GM19397 (cell line): Measurements from ENCODE around the gene WT1.

ENCODE experiments used
- ATAC-seq: cut with Tn5 transposase; IDR thresholded peaks from one replicate; pipeline ENCODE4 v1.9.1; 2021; ENCODE audit warnings: mild to moderate bottlenecking, moderate library complexity; ENCODE audit not compliant: unreplicated experiment

The WT1 gene

DNA sequence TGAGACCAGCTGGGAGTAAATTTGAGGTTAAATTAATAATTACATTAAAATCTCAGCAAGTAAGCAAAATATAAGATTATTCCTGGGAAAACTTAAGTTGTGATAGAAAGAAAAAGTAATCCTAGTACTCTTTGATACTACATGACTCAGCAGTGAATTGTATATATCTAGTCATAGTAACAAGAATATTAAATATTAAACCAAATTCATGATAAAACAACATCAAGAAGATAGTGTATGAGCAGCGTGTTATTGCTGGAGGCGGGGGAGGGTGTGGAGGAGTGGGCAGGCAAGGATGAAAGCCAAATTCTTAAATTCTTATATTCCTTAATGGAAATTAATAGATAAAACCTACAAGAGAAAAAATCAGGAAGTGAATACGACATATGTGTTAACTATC is 95.2 kb downstream of the WT1 start:
- ATAC-seq = no peak
